IMR-90 (cell line): Measurements from ENCODE around the gene LDB2.

Experiments used
- CEBPB ChIP-seq: IDR thresholded peaks from 2 replicates; pipeline ENCODE4 v1.6.1; 2012; ENCODE audit warnings: low read depth, low read length, improper control_type of control experiment
- MAFK ChIP-seq: IDR thresholded peaks from 2 replicates; pipeline ENCODE4 v1.6.1; 2012; ENCODE audit warnings: low read depth, low read length, improper control_type of control experiment
- MAZ ChIP-seq: IDR thresholded peaks from 2 replicates; pipeline ENCODE4 v1.6.1; 2012; ENCODE audit warnings: low read depth, mild to moderate bottlenecking, low read length, improper control_type of control experiment, moderate library complexity, borderline replicate concordance
- MXI1 ChIP-seq: IDR thresholded peaks from 2 replicates; pipeline ENCODE4 v1.6.1; 2012; ENCODE audit warnings: low read depth, mild to moderate bottlenecking, low read length, moderate library complexity, borderline replicate concordance
- RCOR1 ChIP-seq: IDR thresholded peaks from 2 replicates; pipeline ENCODE4 v1.6.1; 2012; ENCODE audit warnings: mild to moderate bottlenecking, low read length, improper control_type of control experiment; ENCODE audit not compliant: insufficient replicate concordance
- TF ChIP-seq, protein P1 (sequence below): fragments of 150-350 bp; IDR thresholded peaks from 2 replicates; pipeline ENCODE4 v1.6.1; 2017; ENCODE audit warnings: mild to moderate bottlenecking, antibody characterized with exemption, low read length, low read depth

DNA sequence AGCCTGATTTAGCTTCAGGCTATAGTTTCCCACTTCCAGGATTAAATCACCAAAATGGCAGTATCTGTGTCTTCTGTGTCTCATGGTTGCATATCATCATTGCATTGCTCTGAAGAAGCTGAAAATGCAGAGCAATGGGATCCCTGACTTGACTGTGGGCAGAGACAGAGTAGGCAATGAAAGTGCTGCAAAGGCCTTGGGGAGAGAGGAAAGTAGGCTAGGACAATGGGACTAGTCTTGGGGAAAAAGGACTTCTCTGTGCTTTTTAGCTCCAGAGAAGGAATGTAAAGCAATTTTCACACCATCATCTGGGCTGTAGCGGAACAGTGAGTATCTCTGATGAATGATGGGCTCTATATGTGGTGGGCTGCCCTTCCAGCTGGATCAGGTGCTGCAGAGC is 202.5 kb downstream of the LDB2 start:
- TF ChIP-seq MXI1, result no peak
- TF ChIP-seq MAFK, result no peak
- TF ChIP-seq CEBPB, result no peak
- no peak for TF ChIP-seq RCOR1
- TF ChIP-seq MAZ, result no peak
- TF ChIP-seq, protein P1, sequence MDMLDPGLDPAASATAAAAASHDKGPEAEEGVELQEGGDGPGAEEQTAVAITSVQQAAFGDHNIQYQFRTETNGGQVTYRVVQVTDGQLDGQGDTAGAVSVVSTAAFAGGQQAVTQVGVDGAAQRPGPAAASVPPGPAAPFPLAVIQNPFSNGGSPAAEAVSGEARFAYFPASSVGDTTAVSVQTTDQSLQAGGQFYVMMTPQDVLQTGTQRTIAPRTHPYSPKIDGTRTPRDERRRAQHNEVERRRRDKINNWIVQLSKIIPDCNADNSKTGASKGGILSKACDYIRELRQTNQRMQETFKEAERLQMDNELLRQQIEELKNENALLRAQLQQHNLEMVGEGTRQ, result no peak
